Activated CD8-positive, alpha-beta T cell treated with anti-CD3 and anti-CD28 coated beads, Interleukin-2, amount 10 ng/mL, durations not matched to agents 7 days and 5 days (primary cell): Measurements from ENCODE around the gene DAPK2. TPM values are rescaled to one million over a fixed set of nuclear protein-coding genes. Genes with fewer than 3 reads are reported as not detected.

Source experiments
- ATAC-seq: fragments of 150-1000 bp; cut with Tn5 transposase; one replicate; pipeline ENCODE4 v1.10.0; 2021; ENCODE audit warnings: moderate library complexity
- CTCF ChIA-PET: fragments of 350-600 bp; sonication (Branson Sonifier 250); formaldehyde crosslinking; loops from one replicate; lab custom pipeline; 2021; ENCODE audit warnings: antibody characterized with exemption; lab: Charles Lee
- POLR2A ChIA-PET: fragments of 350-600 bp; sonication (Branson Sonifier 250); formaldehyde crosslinking; loops from one replicate; lab custom pipeline; 2021; ENCODE audit warnings: antibody characterized with exemption; lab: Charles Lee
- DNase-seq: peaks from one replicate; pipeline ENCODE4 v3.0.0-alpha.2; 2020
- H3K27ac Mint-ChIP-seq: one replicate; pipeline ENCODE4 v1.8.0; 2021; ENCODE audit warnings: mild to moderate bottlenecking, mixed read lengths
- H3K27me3 Mint-ChIP-seq: one replicate; pipeline ENCODE4 v1.8.0; 2021; ENCODE audit warnings: low read depth, mixed read lengths
- H3K36me3 Mint-ChIP-seq: one replicate; pipeline ENCODE4 v1.8.0; 2021; ENCODE audit warnings: low read depth, mixed read lengths
- H3K4me1 Mint-ChIP-seq: one replicate; pipeline ENCODE4 v1.8.0; 2021; ENCODE audit warnings: low read depth, mixed read lengths
- H3K4me3 Mint-ChIP-seq: one replicate; pipeline ENCODE4 v1.8.0; 2021; ENCODE audit warnings: mild to moderate bottlenecking, mixed read lengths
- H3K9me3 Mint-ChIP-seq: one replicate; pipeline ENCODE4 v1.8.0; 2022; ENCODE audit warnings: mixed read lengths; ENCODE audit not compliant: insufficient read depth
- total RNA-seq, 2 experiments: library from RNA; stranded (reverse); gene quantifications; one replicate each; pipeline ENCODE4 v1.2.3, GENCODE V29; 2021

The DAPK2 gene
- total RNA-seq, 2 experiments from 2014 or later = 1.3 to 1.5 TPM

DNA sequence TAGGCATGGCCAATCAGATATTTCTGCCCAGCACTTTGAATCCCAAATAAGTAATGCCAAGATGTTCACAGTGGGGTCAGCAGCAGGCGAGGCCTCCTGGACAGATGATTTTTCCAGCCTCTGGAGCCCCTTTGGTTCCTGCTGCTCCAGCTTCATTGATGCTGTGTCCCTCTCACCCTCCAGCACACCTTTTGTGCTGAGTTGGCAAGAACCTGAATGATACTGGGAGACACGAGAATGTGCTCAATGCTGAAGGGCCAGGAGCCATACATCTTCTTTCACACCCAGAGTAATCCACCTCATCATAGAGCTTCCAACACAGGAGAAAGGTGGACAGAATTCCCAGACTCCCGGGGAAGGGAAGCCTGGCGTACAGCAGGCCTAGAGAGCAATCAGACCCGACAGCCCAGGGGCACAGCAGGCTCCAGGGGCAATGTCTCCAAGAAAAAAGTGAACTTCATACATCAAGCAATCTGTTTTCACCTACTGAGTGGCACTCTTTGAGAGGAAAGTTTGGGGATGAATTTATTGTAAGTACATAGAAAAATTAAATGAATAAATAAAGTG lies 6.7 kb upstream of the DAPK2 start:
- Mint-ChIP-seq H3K9me3 (no peaks in the 10 kb centered on the region), H3K27ac (no peak overlapping the region), H3K27me3 (peaks cover 8% of the 10 kb centered on the region), H3K36me3 (no peaks in the 10 kb centered on the region), H3K4me1 (peaks cover 5% of the 10 kb centered on the region), H3K4me3 (no peak overlapping the region)
- ChIA-PET CTCF (no interaction called here), POLR2A (no interaction called here)
- ATAC-seq (no peak), DNase-seq (no peak)

- ChIA-PET POLR2A (no interaction called here), CTCF (interaction anchor here (1.2 kb wide), 1 partner anchor 16 kb away, joined by 4 read pairs; no protein-coding TSS in a partner anchor)
- no peak overlapping the region for H3K4me3 Mint-ChIP-seq
- ATAC-seq (no peak), DNase-seq (no peak)
- H3K4me1 Mint-ChIP-seq = peaks cover 9% of the 10 kb centered on the region
- H3K9me3 Mint-ChIP-seq = no peaks in the 10 kb centered on the region
- peaks cover 13% of the 10 kb centered on the region for H3K27me3 Mint-ChIP-seq
- no peaks in the 10 kb centered on the region for H3K36me3 Mint-ChIP-seq
- H3K27ac Mint-ChIP-seq = no peak overlapping the region
Measured at GRCh38 chr15:64051407-64052259, 5.3 kb upstream of the DAPK2 start.

DNA sequence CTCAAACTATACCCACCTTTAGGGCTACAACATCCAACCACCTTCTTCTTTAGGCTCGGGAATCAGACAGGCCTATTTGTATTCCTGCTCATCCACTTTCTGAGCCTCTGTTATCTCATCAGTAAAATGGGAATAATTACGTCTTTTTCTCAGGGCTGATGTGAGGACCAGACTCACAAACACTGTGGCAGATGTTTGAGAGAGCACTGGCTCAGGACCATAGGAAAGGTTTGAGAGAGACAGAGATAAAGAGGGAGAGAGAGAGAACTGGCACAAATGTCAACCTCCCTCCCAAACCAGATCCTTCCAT lies 4.8 kb upstream of the DAPK2 start:
- DNase-seq (no peak), ATAC-seq (no peak)
- ChIA-PET POLR2A (no interaction called here), CTCF (interaction anchor here (1.2 kb wide), 1 partner anchor 17 kb away, joined by 4 read pairs; no protein-coding TSS in a partner anchor)
- H3K27me3 Mint-ChIP-seq = peaks cover 14% of the 10 kb centered on the region
- H3K4me1 Mint-ChIP-seq = peaks cover 10% of the 10 kb centered on the region
- H3K27ac Mint-ChIP-seq = no peak overlapping the region
- no peaks in the 10 kb centered on the region for H3K9me3 Mint-ChIP-seq
- H3K36me3 Mint-ChIP-seq = no peaks in the 10 kb centered on the region
- H3K4me3 Mint-ChIP-seq = no peak overlapping the region

DNA sequence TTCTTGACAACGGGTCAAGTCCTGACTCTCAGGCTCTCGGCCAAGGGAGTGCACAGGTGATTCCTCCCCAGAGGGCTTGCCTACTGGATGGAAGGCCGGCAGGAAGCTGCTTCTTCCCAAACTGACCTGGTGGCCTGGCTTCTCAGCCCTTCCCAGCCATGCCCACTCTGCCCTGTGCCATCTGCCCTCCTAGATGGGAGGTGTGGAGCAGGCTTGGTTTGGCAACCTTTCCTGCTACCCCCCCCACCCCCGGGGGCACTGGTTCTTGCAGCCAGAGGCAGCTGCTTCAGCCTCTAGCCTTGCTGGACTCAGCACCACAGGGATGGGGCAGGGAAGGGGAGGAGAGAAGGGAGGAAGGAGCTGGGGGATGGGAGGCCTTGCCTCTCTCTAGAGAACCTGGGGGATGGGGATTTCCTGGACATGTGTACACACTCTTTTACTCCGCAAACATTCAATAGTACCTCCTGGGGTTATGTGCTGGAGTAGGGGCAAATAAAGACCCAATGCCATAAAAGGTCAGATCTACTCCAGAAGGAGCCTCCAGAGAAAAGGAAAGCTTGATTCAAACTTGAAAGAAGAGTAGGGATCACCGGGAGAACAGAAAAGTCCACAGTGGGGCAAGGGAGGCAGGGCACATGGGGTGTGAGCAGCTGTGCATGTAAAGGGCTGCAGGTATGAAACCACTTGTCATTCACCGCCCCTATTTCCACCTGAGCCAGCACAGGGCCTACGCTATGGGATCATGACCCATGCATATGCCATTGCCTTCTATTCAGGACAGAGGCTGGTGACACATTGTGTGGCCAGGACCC lies 4.2 kb upstream of the DAPK2 start:
- ATAC-seq (no peak), DNase-seq (no peak)
- Mint-ChIP-seq H3K36me3 (no peaks in the 10 kb centered on the region), H3K4me3 (no peak overlapping the region), H3K27me3 (peaks cover 16% of the 10 kb centered on the region), H3K9me3 (no peaks in the 10 kb centered on the region), H3K27ac (no peak overlapping the region), H3K4me1 (peaks cover 10% of the 10 kb centered on the region)
- POLR2A ChIA-PET = no interaction called here
- CTCF ChIA-PET = no interaction called here

DNA sequence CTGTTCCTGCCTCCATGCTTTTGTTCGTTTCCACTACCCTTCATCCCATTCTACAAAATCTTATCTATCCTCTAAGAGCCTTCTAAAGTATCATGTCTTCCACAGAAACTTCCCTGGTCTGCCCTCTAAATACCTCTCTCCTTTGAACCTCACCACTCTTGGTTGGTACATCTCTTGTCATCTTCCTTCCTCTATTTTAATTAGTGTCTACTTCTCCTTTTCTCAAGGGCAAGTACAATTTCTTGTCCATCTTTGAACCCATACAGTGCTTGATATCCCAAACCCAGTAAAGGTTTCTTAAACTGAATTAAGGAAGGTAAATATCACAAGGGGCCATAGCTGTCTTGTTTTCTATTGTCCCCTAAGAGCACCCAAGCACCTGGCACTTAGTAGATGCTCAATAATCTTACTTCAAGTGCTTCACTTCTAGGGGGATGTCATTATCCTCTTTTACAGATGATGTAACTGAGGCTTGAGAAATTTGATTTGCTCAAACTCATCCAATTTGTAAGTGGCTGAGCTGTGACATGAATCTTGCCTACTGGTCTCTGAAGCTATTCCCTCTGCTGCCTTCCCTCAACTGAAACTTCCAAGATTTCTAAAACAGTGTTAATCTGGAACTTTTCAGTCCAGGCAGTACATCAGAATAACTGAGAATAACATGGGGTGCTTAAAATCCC lies 2.6 kb upstream of the DAPK2 start:
- CTCF ChIA-PET = interaction anchor here (0.9 to 5.7 kb wide), 4 partner anchors 104 to 439 kb away, joined by 3 to 76 read pairs (median 4); no protein-coding TSS in a partner anchor
- Mint-ChIP-seq H3K27ac (no peak overlapping the region), H3K4me3 (no peak overlapping the region), H3K4me1 (peaks cover 13% of the 10 kb centered on the region), H3K27me3 (peaks cover 27% of the 10 kb centered on the region), H3K9me3 (no peaks in the 10 kb centered on the region), H3K36me3 (no peaks in the 10 kb centered on the region)
- POLR2A ChIA-PET = interaction anchor here (1.2 kb wide), 1 partner anchor 38 kb away, joined by 4 read pairs; no protein-coding TSS in a partner anchor
- ATAC-seq (no peak), DNase-seq (no peak)

- peaks cover 34% of the 10 kb centered on the region for H3K27me3 Mint-ChIP-seq
- ChIA-PET POLR2A (interaction anchor here (1.0 to 1.4 kb wide), 2 partner anchors 294 to 297 kb away, joined by 3 read pairs; no protein-coding TSS in a partner anchor), CTCF (interaction anchor here (0.7 to 5.7 kb wide), 57 partner anchors 8 to 540 kb away, joined by 3 to 76 read pairs (median 6); no protein-coding TSS in a partner anchor)
- no peak overlapping the region for H3K27ac Mint-ChIP-seq
- H3K4me3 Mint-ChIP-seq = peak overlapping the region; percentile 53
- no peaks in the 10 kb centered on the region for H3K9me3 Mint-ChIP-seq
- no peaks in the 10 kb centered on the region for H3K36me3 Mint-ChIP-seq
- peak; percentile 38 for DNase-seq
- ATAC-seq = peak; percentile 54
- H3K4me1 Mint-ChIP-seq = peaks cover 13% of the 10 kb centered on the region
Measured at GRCh38 chr15:64045774-64046420, 388 bp downstream of the DAPK2 start.

DNA sequence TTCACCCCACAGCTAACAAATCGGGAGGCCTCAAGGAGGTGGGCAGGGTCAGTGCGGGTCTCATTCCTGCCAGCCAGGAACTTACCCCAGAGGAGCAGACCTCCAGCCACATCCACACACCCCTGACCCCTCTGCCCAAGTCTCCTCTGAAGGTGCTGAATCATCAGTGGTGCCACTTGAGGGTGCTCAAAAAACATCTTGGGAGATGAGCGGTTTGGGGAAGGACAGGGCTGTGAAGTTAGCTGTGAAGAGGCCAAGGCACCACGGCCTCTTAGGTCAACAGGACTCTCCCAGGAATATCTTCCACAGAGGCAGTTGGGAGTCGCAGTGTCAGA lies 1.2 kb downstream of the DAPK2 start:
- no peak overlapping the region for H3K27ac Mint-ChIP-seq
- H3K9me3 Mint-ChIP-seq = no peaks in the 10 kb centered on the region
- ChIA-PET CTCF (interaction anchor here (0.9 to 5.7 kb wide), 17 partner anchors 9 to 435 kb away, joined by 3 to 76 read pairs (median 12); no protein-coding TSS in a partner anchor), POLR2A (interaction anchor here (1.4 kb wide), 1 partner anchor 296 kb away, joined by 3 read pairs; no protein-coding TSS in a partner anchor)
- peaks cover 8% of the 10 kb centered on the region for H3K4me1 Mint-ChIP-seq
- ATAC-seq = no peak
- H3K27me3 Mint-ChIP-seq = peaks cover 34% of the 10 kb centered on the region
- H3K36me3 Mint-ChIP-seq = no peaks in the 10 kb centered on the region
- no peak for DNase-seq
- H3K4me3 Mint-ChIP-seq = no peak overlapping the region

DNA sequence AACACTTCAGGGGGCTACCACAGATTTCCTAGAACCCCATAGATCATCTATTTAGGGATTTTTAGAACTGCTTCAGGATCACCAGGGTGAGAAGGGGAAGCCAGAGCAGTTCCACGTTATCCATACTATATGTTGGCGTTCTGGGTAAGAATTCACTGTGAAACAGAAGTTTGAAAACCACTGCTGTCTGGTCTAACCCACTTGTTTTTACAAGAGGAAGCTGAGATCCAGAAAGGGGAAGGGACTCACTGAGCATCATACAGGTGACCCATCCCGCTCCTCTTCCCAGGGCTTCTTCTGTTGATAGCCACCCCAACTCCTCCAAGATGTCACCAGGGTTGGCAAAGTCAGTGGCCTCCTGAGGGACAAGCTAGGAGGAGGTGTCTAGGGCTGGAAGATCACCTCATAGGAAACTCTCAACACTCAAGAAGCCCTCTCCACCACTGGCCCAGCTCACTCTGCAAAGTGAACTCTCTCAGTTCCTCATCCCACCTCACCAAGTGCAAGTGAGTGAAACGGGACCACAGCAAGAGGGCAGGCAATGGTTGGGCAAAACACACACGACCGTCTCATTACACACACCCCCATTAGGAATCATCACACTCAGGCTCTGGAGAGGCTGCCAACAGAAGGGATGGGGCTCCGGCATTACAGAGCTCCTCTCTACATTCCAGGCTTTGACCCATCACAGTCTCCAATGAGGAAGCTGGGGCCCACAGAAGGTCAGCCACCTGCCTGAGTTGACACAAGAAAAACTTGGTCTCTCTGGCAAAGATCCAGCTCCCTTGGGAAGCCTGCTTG lies 1.8 kb downstream of the DAPK2 start:
- Mint-ChIP-seq H3K27me3 (peaks cover 34% of the 10 kb centered on the region), H3K4me1 (peaks cover 8% of the 10 kb centered on the region), H3K27ac (no peak overlapping the region), H3K36me3 (no peaks in the 10 kb centered on the region), H3K4me3 (no peak overlapping the region), H3K9me3 (no peaks in the 10 kb centered on the region)
- CTCF ChIA-PET = interaction anchor here (1.4 to 5.7 kb wide), 11 partner anchors 11 to 435 kb away, joined by 3 to 76 read pairs (median 34); no protein-coding TSS in a partner anchor
- POLR2A ChIA-PET = no interaction called here
- no peak for DNase-seq
- no peak for ATAC-seq

DNA sequence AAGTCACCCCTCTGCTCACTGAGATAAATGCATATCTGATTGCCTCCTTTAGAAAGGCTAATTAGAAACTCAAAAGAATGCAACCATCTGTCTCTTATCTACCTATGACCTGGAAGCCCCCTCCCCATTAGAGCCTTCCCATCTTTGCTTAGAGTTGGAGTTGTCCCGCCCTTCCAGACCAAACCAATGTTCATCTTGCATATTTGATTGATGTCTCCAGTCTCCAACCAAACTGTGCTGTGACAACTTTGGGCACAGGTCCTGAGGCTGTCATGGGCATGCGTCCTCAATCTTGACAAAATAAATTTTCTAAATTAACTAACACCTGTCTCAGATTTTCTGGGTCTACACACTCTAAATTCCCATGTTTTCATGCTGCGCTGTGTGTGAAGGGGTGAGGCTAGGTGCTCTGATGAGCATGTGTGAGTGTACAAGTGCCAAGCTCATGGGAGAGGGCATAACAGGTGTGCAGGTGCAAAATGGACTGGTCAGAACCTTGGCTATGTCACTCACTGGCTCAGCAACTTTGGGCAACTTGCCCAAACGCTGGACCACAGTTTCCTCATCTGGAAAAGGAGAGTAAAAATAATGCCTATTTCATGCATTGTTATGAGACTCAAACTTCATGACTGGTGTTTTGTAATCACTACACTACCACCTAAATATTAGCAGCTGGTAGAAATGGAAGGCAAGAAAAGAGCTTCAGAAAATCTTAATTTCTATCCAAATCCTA lies 7.2 kb downstream of the DAPK2 start:
- no peak for DNase-seq
- no peak overlapping the region for H3K4me3 Mint-ChIP-seq
- no peaks in the 10 kb centered on the region for H3K36me3 Mint-ChIP-seq
- no peaks in the 10 kb centered on the region for H3K9me3 Mint-ChIP-seq
- H3K4me1 Mint-ChIP-seq = no peaks in the 10 kb centered on the region
- CTCF ChIA-PET = interaction anchor here (0.9 to 3.7 kb wide), 5 partner anchors 7 to 287 kb away, joined by 3 to 19 read pairs (median 3); partner anchors contain the start of gene DAPK2
- POLR2A ChIA-PET = no interaction called here
- H3K27ac Mint-ChIP-seq = no peak overlapping the region
- ATAC-seq = no peak
- H3K27me3 Mint-ChIP-seq = peaks cover 11% of the 10 kb centered on the region

- Mint-ChIP-seq H3K4me3 (no peak overlapping the region), H3K27ac (no peak overlapping the region), H3K36me3 (no peaks in the 10 kb centered on the region), H3K27me3 (peaks cover 6% of the 10 kb centered on the region), H3K9me3 (no peaks in the 10 kb centered on the region), H3K4me1 (no peaks in the 10 kb centered on the region)
- CTCF ChIA-PET = interaction anchor here (0.7 to 3.7 kb wide), 3 partner anchors 8 to 747 kb away, joined by 3 to 19 read pairs (median 8); partner anchors contain the start of gene DAPK2
- POLR2A ChIA-PET = no interaction called here
- DNase-seq = no peak
- no peak for ATAC-seq
Measured at GRCh38 chr15:64037966-64038365, 8.3 kb downstream of the DAPK2 start.
